ENCODE results near the gene LRIG1.

Gene LRIG1, protein sequence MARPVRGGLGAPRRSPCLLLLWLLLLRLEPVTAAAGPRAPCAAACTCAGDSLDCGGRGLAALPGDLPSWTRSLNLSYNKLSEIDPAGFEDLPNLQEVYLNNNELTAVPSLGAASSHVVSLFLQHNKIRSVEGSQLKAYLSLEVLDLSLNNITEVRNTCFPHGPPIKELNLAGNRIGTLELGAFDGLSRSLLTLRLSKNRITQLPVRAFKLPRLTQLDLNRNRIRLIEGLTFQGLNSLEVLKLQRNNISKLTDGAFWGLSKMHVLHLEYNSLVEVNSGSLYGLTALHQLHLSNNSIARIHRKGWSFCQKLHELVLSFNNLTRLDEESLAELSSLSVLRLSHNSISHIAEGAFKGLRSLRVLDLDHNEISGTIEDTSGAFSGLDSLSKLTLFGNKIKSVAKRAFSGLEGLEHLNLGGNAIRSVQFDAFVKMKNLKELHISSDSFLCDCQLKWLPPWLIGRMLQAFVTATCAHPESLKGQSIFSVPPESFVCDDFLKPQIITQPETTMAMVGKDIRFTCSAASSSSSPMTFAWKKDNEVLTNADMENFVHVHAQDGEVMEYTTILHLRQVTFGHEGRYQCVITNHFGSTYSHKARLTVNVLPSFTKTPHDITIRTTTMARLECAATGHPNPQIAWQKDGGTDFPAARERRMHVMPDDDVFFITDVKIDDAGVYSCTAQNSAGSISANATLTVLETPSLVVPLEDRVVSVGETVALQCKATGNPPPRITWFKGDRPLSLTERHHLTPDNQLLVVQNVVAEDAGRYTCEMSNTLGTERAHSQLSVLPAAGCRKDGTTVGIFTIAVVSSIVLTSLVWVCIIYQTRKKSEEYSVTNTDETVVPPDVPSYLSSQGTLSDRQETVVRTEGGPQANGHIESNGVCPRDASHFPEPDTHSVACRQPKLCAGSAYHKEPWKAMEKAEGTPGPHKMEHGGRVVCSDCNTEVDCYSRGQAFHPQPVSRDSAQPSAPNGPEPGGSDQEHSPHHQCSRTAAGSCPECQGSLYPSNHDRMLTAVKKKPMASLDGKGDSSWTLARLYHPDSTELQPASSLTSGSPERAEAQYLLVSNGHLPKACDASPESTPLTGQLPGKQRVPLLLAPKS

DNA sequence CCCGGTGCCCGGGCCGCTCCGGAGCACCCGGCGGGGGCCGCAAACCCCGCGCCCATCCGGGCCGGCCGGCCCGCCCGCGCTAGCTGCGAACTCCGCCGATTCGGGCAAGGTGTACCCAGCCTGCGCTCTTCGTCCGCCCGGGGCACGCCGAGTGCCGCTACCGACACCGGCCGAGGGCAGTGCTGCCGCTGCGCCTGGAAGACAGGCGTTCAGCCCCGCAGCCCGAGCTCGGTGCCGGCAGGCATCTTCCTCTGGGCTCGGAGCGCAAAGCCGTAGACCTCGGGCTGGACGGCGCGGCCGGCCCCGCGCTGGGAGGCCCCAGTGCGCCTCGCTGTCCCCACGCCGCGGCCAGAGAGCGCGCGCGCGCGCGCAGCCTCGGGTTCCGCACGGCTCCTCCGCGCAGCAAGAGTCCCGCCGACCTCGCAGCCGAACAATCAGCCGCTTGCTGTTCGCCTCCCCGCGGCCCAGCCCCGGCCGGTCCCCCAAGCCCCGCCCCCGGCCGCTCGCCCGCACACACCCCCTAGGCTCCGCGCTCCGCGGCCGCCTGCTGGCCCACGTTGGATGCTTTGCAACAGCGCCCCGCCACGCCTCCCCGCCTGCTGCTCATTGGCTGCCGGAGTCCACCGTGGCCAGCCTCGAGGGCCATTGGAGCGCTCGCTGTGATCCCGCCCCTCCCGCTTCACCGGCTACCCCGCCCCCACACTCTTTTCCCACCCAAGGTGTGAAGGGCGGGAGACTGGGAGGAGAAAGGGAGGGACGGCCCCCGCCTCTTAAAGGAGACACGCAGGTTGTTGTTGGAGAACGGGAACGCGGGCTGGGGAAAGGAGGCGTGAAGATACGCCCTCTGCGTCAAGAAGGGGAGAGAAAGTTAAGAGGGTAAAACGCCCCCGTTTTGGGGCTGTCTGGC, at the start of gene LRIG1:
Gene LRIG1, minus strand, starts transcription at position 447 of the 907 bp plus-strand sequence. CDS start 615 bp downstream, outside the sequence.
- Histone ChIP-seq H3K9me3 (ENCODE audit: control insufficient read depth, low read length) (no peaks in the 10 kb centered on the region), H3K36me3 (ENCODE audit: control insufficient read depth, insufficient read depth, low read length) (no peaks in the 10 kb centered on the region), H3K4me1 (ENCODE audit: control insufficient read depth, insufficient read depth, low read length) (peaks cover 14% of the 10 kb centered on the region), H3K4me3 (ENCODE audit: low read length) (peak within 1 kb of the TSS; percentile 33), H3K27me3 (ENCODE audit: control insufficient read depth, insufficient read depth, low read length) (no peaks in the 10 kb centered on the region), H3K9ac (ENCODE audit: low read length) (peak within 1 kb of the TSS; percentile 82)

DNA sequence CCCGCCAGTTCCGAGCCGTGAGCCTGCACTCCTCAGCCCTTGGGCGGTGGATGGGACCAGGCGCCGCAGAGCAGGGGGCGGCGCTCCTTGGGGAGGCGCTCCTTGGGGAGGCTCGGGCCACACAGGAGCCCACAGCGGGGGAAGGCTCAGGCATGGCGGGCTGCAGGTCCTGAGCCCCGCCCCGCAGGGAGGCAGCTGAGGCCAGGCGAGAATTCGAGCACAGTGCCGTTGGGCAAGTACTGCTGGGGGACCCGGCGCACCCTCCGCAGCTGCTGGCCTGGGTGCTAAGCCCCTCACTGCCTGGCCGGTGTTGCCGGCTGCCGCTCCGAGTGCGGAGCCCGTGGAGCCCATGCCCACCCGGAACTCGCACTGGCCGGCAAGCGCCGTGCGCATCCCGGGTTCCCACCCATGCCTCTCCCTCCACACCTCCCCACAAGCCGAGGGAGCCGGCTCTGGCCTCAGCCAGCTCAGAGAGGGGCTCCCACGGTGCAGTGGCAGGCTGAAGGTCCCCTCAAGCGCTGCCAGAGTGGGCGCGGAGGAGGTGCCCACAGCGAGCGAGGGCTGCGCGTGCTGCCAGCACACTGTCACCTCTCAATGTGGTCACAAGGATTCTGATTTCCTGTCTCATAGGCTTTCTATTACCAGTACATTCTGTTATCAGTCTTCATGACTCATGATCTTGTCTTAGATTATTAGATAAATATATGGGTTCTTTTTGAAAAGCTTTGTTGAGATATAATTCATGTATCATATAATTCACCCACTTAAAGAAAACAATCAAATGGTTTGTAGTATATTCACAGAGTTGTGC, 44.0 kb upstream of the LRIG1 start:
- Histone ChIP-seq H3K36me3 (ENCODE audit: control insufficient read depth, insufficient read depth, low read length) (no peaks in the 10 kb centered on the region), H3K9ac (ENCODE audit: low read length) (no peak overlapping the region), H3K9me3 (ENCODE audit: control insufficient read depth, low read length) (no peaks in the 10 kb centered on the region), H3K4me3 (ENCODE audit: low read length) (no peak overlapping the region), H3K4me1 (ENCODE audit: control insufficient read depth, insufficient read depth, low read length) (no peaks in the 10 kb centered on the region), H3K27me3 (ENCODE audit: control insufficient read depth, insufficient read depth, low read length) (no peaks in the 10 kb centered on the region)

DNA sequence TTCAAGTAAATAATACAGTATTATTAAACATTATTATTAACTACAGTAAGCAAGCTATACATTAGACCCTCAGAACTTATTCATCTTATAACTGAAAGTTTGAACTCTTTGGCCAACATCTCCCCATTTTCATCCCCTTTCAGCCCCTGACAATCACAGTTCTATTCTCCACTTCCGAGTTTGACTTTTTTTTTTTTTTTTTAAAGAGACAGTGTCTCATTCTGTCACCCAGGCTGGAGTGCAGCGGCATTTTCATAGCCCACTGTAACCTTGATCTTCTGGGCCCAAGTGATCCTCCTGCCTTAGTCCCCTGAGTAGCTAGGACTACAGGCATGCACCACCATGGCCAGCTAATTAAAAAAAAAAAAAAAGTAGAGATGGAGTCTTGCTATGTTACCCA, 41.3 kb upstream of the LRIG1 start:
- no peaks in the 10 kb centered on the region for H3K36me3 ChIP-seq (ENCODE audit: control insufficient read depth, insufficient read depth, low read length)
- no peaks in the 10 kb centered on the region for H3K27me3 ChIP-seq (ENCODE audit: control insufficient read depth, insufficient read depth, low read length)
- no peak overlapping the region for H3K9ac ChIP-seq (ENCODE audit: low read length)
- H3K9me3 ChIP-seq (ENCODE audit: control insufficient read depth, low read length): no peaks in the 10 kb centered on the region
- no peak overlapping the region for H3K4me3 ChIP-seq (ENCODE audit: low read length)
- H3K4me1 ChIP-seq (ENCODE audit: control insufficient read depth, insufficient read depth, low read length): no peaks in the 10 kb centered on the region

DNA sequence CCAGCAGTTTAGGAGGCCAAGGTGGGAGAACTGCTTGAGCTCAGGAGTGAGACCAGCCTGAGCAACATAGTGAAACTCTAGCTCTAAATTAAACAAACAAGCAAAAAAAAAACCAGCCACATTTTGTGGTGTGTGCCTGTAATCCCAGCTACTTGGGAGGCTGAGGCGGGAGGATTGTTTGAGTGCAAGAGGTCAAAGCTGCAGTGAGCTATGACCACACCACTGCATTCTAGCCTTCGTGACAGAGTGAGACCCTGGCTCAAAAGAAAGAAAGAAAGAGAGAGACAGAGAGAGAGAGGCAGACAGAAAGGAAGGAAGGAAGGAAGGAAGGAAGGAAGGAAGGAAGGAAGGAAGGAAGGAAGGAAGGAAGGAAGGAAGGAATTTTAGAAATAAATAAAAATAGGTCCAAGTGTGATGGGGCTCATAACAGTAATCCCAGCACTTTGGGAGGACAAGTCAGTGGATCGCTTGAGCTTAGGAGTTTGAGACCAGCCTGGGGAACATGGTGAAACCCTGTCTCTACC, 38.7 kb upstream of the LRIG1 start:
- no peak overlapping the region for H3K4me3 ChIP-seq (ENCODE audit: low read length)
- H3K9ac ChIP-seq (ENCODE audit: low read length): no peak overlapping the region
- no peaks in the 10 kb centered on the region for H3K4me1 ChIP-seq (ENCODE audit: control insufficient read depth, insufficient read depth, low read length)
- no peaks in the 10 kb centered on the region for H3K36me3 ChIP-seq (ENCODE audit: control insufficient read depth, insufficient read depth, low read length)
- no peaks in the 10 kb centered on the region for H3K27me3 ChIP-seq (ENCODE audit: control insufficient read depth, insufficient read depth, low read length)
- no peaks in the 10 kb centered on the region for H3K9me3 ChIP-seq (ENCODE audit: control insufficient read depth, low read length)

DNA sequence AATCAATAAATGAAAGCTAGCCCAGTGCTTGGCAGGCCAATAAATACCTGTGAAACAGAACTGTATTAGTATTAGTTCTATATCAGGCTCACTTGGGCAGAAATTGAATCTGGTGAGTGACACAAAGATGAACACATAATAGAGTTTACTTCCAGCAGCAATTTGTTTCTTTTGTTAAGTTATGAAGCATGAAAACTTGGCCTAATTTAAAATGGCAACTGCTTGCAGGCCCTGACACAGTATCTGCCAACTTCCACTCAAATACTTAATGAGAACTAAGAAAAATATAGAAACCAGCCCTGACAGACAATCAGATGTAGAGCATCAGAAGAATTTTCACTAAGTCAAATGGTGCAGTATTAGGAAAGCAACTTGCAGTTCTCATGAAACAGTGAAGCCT, 37.6 kb upstream of the LRIG1 start:
- Histone ChIP-seq H3K27me3 (ENCODE audit: control insufficient read depth, insufficient read depth, low read length) (no peaks in the 10 kb centered on the region), H3K4me1 (ENCODE audit: control insufficient read depth, insufficient read depth, low read length) (no peaks in the 10 kb centered on the region), H3K36me3 (ENCODE audit: control insufficient read depth, insufficient read depth, low read length) (no peaks in the 10 kb centered on the region), H3K9ac (ENCODE audit: low read length) (no peak overlapping the region), H3K9me3 (ENCODE audit: control insufficient read depth, low read length) (no peaks in the 10 kb centered on the region), H3K4me3 (ENCODE audit: low read length) (no peak overlapping the region)

DNA sequence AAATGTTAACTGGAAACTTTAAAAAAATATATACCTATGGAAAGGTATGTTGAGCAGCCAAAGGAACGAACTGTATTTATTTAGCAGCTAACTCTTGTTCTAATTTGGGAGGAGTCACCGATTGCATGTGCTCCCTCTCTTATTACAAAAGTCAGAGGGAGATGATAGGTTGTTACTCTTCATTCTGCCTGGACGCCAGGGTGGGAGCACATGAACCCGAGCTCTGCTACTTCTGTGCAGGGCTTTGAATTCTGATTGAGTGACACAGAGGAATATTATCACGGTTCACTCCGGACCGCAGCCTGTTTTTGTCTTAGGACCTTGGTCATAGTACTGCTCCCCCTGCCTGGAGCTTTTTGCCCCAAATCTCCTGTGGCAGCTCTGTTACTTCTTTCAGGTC, 36.9 kb upstream of the LRIG1 start:
- Histone ChIP-seq H3K4me3 (ENCODE audit: low read length) (no peak overlapping the region), H3K9ac (ENCODE audit: low read length) (no peak overlapping the region), H3K36me3 (ENCODE audit: control insufficient read depth, insufficient read depth, low read length) (no peaks in the 10 kb centered on the region), H3K4me1 (ENCODE audit: control insufficient read depth, insufficient read depth, low read length) (no peaks in the 10 kb centered on the region), H3K27me3 (ENCODE audit: control insufficient read depth, insufficient read depth, low read length) (no peaks in the 10 kb centered on the region), H3K9me3 (ENCODE audit: control insufficient read depth, low read length) (no peaks in the 10 kb centered on the region)

DNA sequence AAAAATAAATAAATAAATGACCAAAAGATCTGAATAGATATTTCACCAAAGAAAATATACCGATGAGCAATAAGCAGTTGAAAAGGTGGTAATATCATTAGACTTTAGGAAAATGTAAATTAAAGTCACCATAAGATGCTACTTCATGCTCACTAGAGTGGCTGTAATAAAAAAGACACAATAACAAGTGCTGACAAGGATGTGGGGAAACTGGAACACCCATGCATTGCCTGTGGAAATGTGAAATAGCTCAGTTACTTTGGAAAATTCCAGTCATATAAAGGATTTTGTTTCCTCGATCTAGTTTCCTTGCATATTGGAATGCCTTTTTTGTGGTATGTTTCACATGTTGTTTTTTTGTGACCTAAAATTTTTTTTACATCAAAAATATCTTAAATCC, 36.0 kb upstream of the LRIG1 start:
- Histone ChIP-seq H3K4me1 (ENCODE audit: control insufficient read depth, insufficient read depth, low read length) (no peaks in the 10 kb centered on the region), H3K36me3 (ENCODE audit: control insufficient read depth, insufficient read depth, low read length) (no peaks in the 10 kb centered on the region), H3K4me3 (ENCODE audit: low read length) (no peak overlapping the region), H3K9me3 (ENCODE audit: control insufficient read depth, low read length) (no peaks in the 10 kb centered on the region), H3K27me3 (ENCODE audit: control insufficient read depth, insufficient read depth, low read length) (no peaks in the 10 kb centered on the region), H3K9ac (ENCODE audit: low read length) (no peak overlapping the region)

DNA sequence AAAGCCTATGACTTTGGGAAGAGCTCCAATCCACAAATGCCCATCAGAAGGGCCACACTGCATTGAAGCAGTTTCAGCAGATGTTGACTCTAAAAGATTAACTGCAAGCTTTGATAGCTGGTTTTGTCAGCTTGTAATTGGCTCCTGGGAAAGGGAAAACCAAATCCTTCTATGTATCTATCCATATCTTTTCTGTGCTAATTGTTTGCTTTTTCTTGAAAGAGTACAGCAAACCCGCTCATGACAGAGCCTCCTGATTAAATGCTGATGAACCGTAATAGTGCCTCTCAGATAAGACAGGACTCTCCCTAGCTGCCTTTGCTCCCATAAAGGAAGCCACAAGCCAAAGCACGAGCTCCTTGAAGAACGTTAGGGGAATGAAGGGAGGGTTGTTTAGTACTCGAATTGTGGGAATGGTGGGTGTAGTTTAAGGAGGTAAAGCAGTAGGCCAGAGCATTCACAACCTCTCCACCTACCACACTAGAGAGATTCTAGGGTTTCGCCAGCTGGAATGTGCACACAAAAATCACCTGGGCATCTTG, 33.6 kb upstream of the LRIG1 start:
- H3K27me3 ChIP-seq (ENCODE audit: control insufficient read depth, insufficient read depth, low read length): no peaks in the 10 kb centered on the region
- no peak overlapping the region for H3K4me3 ChIP-seq (ENCODE audit: low read length)
- no peak overlapping the region for H3K9ac ChIP-seq (ENCODE audit: low read length)
- H3K9me3 ChIP-seq (ENCODE audit: control insufficient read depth, low read length): no peaks in the 10 kb centered on the region
- no peaks in the 10 kb centered on the region for H3K4me1 ChIP-seq (ENCODE audit: control insufficient read depth, insufficient read depth, low read length)
- no peaks in the 10 kb centered on the region for H3K36me3 ChIP-seq (ENCODE audit: control insufficient read depth, insufficient read depth, low read length)

DNA sequence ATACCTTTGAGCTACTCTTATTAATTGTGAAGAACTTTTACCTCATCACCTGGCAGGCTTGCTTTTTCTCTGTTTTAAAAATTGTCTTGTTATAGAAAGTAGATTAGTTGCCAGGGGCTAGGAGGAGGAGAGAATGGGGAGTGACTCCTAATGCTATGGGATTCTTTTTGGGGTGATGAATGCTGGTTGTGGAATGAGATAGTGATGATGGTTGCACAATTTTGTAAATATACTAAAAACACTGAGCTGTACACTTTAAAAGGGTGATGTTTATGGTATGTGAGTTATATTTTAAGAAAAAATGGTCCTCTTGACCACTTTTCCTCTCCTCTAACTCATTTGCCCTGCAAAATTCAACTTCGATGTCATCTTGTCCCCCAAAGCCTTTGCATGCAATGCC, 31.8 kb upstream of the LRIG1 start:
- H3K27me3 ChIP-seq (ENCODE audit: control insufficient read depth, insufficient read depth, low read length): no peaks in the 10 kb centered on the region
- H3K4me3 ChIP-seq (ENCODE audit: low read length): no peak overlapping the region
- H3K36me3 ChIP-seq (ENCODE audit: control insufficient read depth, insufficient read depth, low read length): no peaks in the 10 kb centered on the region
- H3K4me1 ChIP-seq (ENCODE audit: control insufficient read depth, insufficient read depth, low read length): no peaks in the 10 kb centered on the region
- no peaks in the 10 kb centered on the region for H3K9me3 ChIP-seq (ENCODE audit: control insufficient read depth, low read length)
- H3K9ac ChIP-seq (ENCODE audit: low read length): no peak overlapping the region

DNA sequence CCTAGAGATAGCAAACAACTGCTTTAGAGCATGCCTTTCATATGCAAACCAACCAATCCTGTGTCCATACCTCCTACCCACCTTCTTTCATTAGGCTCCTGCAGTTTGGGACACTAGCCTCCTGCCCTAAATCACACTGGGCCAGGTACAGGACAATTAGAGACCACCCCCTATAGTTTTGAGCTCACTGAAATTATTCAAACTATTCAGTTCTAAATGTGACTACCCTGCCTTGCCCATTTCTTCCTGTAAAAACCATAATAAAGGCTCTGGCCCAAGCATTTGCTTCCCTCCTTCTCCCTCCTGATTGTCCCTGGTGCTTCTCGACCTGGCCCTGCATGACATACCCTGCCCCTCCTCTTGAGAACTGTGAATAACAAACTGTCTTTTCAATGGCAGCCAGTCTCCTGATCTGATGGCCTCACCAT, 31.4 kb upstream of the LRIG1 start:
- Histone ChIP-seq H3K9me3 (ENCODE audit: control insufficient read depth, low read length) (no peaks in the 10 kb centered on the region), H3K4me3 (ENCODE audit: low read length) (no peak overlapping the region), H3K9ac (ENCODE audit: low read length) (no peak overlapping the region), H3K36me3 (ENCODE audit: control insufficient read depth, insufficient read depth, low read length) (no peaks in the 10 kb centered on the region), H3K4me1 (ENCODE audit: control insufficient read depth, insufficient read depth, low read length) (no peaks in the 10 kb centered on the region), H3K27me3 (ENCODE audit: control insufficient read depth, insufficient read depth, low read length) (no peaks in the 10 kb centered on the region)

All from mucosa of stomach (tissue), 1 donor.